GM12891 (cell line): Measurements from ENCODE around the gene GRAP.

Source experiments
- POLR2A ChIP-seq: IDR thresholded peaks from 2 replicates; pipeline ENCODE4 v1.6.1; 2011; ENCODE audit warnings: low read depth, low read length, control low read depth
- POLR2AphosphoS5 ChIP-seq: IDR thresholded peaks from 2 replicates; pipeline ENCODE4 v1.6.1; 2011; ENCODE audit warnings: low read depth, low read length, control low read depth

DNA sequence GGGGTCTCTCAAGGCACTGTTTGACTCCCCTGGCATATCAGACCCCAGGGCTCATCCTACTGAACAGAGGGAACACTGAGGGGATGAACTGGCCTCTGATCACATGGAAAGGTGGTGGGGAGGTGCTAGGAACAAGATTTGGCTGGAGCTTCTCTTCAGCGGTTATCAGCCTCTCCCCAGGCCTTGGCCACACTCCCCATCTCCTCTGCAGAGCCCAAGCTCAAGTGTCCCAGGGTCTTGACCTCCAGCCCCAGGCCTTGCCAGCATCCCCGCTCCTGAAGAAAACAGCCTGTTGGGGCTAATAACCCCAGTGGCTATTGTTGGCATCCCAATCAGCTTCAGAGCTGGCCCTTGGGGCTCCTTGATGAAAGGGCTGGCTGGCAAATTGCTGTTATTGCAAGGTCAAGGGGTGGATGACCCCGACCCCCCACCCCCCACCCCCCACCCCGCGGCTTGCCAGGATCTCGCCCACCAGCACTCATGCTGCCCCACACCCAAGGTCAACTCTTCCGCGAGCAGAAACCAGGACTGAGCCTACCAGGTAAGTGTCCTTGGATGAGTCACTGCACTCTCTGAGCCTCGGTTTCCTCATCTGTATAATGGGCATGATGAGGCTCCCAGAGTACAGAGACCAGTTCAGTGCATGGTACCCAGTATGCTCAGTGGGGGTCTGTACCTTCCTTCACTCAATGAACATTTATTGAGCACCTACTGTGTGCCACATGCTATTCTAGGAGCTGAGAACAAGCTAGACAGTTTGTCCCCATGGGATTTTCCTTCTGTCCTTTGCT, 23.4 kb downstream of the GRAP start:
- no peak for TF ChIP-seq POLR2AphosphoS5
- TF ChIP-seq POLR2A, result no peak; the same call in 1 of the 2 replicates
